Measurements from ENCODE around the gene NLGN1.

The NLGN1 gene

GRCh38 chr3:173632945-173633344, 235.4 kb downstream of the NLGN1 start:
- H3K27ac ChIP-seq = no peak overlapping the region
- TF ChIP-seq, protein P1, sequence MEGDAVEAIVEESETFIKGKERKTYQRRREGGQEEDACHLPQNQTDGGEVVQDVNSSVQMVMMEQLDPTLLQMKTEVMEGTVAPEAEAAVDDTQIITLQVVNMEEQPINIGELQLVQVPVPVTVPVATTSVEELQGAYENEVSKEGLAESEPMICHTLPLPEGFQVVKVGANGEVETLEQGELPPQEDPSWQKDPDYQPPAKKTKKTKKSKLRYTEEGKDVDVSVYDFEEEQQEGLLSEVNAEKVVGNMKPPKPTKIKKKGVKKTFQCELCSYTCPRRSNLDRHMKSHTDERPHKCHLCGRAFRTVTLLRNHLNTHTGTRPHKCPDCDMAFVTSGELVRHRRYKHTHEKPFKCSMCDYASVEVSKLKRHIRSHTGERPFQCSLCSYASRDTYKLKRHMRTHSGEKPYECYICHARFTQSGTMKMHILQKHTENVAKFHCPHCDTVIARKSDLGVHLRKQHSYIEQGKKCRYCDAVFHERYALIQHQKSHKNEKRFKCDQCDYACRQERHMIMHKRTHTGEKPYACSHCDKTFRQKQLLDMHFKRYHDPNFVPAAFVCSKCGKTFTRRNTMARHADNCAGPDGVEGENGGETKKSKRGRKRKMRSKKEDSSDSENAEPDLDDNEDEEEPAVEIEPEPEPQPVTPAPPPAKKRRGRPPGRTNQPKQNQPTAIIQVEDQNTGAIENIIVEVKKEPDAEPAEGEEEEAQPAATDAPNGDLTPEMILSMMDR (IDR thresholded peaks at IDR 0.05; ENCODE audit: low read depth, low read length, missing control alignments) = no peak
- no peaks in the 10 kb centered on the region for H3K27me3 ChIP-seq (replicated peaks)
- H3K36me3 ChIP-seq (replicated peaks) = no peaks in the 10 kb centered on the region
- in situ Hi-C loops (cut with HindIII; ENCODE audit: low pct_ligation_motif_present, low sequenced_read_pairs) = no loop called here
- no peak for DNase-seq
- no peak overlapping the region for H3K4me3 ChIP-seq (ENCODE audit: low read depth, low read length)

DNA sequence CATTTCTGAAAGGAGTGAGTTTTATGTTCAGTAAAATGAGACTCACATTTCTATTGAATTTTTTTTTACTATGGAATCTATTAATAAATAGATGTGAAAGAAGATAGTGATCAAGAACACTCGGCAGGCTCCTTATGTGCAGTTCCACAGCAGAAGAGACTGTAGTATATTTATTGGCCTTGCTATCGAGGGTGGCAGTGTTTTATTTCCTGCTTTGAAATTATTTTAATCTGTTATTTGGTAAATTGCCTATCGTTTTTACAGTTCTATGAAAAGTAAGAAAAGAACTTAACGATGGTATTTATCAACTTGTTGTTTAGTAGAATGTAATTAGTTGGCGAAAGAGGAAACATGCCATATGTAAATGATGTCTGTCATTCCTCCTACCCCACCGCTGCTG, 238.3 kb downstream of the NLGN1 start:
- no peak overlapping the region for H3K27ac ChIP-seq
- no peaks in the 10 kb centered on the region for H3K36me3 ChIP-seq (replicated peaks)
- DNase-seq = no peak
- H3K27me3 ChIP-seq (replicated peaks) = no peaks in the 10 kb centered on the region
- in situ Hi-C loops (cut with HindIII; ENCODE audit: low pct_ligation_motif_present, low sequenced_read_pairs) = no loop called here
- TF ChIP-seq, protein P1 (IDR thresholded peaks at IDR 0.05; ENCODE audit: low read depth, low read length, missing control alignments) = no peak
- H3K4me3 ChIP-seq (ENCODE audit: low read depth, low read length) = no peak overlapping the region

- TF ChIP-seq, protein P1 (IDR thresholded peaks at IDR 0.05; ENCODE audit: low read depth, low read length, missing control alignments) = no peak
- Histone ChIP-seq H3K27me3 (replicated peaks) (no peaks in the 10 kb centered on the region), H3K36me3 (replicated peaks) (no peaks in the 10 kb centered on the region), H3K4me3 (ENCODE audit: low read depth, low read length) (no peak overlapping the region), H3K27ac (no peak overlapping the region)
- in situ Hi-C loops (cut with HindIII; ENCODE audit: low pct_ligation_motif_present, low sequenced_read_pairs) = no loop called here
- DNase-seq = no peak
Measured at GRCh38 chr3:173639098-173639497, 241.6 kb downstream of the NLGN1 start.

DNA sequence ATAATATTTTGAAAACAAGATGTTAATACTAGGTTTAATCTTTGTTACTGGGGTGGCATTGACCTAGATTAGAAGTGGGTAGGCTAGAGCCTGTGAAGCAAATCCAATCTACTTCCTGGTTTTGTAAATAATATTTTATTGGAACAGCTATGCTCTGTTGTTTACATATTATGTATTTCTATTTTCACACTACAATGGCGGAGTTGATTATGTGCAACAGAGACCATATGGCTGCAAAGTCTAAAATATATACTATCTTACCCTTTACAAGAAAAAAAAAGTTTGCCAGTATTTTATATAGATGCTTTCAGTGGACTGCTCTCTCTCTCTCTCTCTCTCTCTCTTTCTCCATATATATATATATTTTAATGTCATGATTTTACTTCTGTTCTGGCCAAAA, 244.2 kb downstream of the NLGN1 start:
- in situ Hi-C loops (cut with HindIII; ENCODE audit: low pct_ligation_motif_present, low sequenced_read_pairs) = no loop called here
- no peak overlapping the region for H3K4me3 ChIP-seq (ENCODE audit: low read depth, low read length)
- no peaks in the 10 kb centered on the region for H3K27me3 ChIP-seq (replicated peaks)
- no peak for DNase-seq
- H3K36me3 ChIP-seq (replicated peaks) = no peaks in the 10 kb centered on the region
- no peak overlapping the region for H3K27ac ChIP-seq
- TF ChIP-seq, protein P1 (IDR thresholded peaks at IDR 0.05; ENCODE audit: low read depth, low read length, missing control alignments) = no peak

DNA sequence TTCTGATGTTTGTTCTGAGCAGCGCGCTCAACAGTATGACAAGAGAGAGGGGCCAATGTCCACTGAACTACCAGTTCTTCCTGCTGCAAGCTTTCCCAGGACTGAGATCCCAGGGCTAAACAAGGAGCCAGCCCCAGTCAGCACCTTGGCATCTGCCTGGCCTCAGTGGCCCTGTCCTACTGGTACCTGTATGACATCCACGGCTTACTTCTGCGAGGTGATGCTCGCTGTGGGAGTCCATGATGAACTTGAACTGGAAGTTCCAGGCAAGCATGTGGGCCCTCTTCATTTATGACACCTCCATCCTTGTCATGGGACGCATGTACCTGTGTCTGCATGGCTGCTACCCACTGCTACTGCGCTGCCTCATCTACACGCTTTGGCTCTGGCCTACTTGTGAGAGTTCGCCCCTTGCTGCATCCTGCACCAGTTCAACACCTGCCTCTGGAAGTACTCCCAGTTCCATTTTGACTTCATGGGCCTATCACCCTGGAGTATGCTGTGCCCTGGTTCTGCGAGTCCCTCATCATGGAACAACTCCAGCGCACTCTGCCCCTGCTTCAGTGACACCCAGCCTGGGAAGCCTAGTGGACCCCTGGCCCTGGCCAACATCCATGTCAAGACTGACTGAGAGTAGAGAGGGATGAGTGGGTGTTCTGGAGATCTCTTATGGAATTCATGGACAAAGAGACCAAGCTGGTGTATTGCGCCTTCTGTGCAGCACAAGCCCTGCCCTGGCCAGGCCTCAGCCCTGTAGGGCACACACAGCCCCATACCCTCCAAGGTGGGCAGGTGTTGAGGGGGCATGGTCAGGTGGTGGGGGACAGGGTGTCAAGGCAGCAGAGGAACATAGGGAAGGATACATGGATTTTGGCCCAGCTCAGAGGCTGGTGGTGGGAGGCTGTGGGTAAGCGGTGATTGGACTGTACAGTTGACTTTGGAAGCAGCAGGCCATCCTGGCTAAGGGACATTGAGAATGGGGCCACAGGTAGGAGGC, 246.8 kb downstream of the NLGN1 start:
- H3K4me3 ChIP-seq (ENCODE audit: low read depth, low read length) = no peak overlapping the region
- in situ Hi-C loops (cut with HindIII; ENCODE audit: low pct_ligation_motif_present, low sequenced_read_pairs) = no loop called here
- no peaks in the 10 kb centered on the region for H3K27me3 ChIP-seq (replicated peaks)
- TF ChIP-seq, protein P1 (IDR thresholded peaks at IDR 0.05; ENCODE audit: low read depth, low read length, missing control alignments) = no peak
- H3K36me3 ChIP-seq (replicated peaks) = no peaks in the 10 kb centered on the region
- DNase-seq = no peak
- no peak overlapping the region for H3K27ac ChIP-seq

Measured in brain microvascular endothelial cell (primary cell).